ENCODE measurements around the gene IL6.

Gene IL6

GRCh38 chr7:22781230-22781711 is 54.3 kb downstream of the IL6 start:
- 0 out of 2 replicates have a peak overlapping the region, but pooled peaks have one; percentile 8 for H3K4me3 ChIP-seq (ENCODE audit: low read depth, low read length)

More at GRCh38 chr7:22781230-22781711, 54.3 kb downstream of the IL6 start:
- no peak for TF ChIP-seq CTCF (IDR thresholded peaks at IDR 0.05; ENCODE audit: low read depth, low read length)
